Aorta (tissue), 5 donors: ENCODE measurements around the gene AFP. TPM values are rescaled to one million over a fixed set of nuclear protein-coding genes. Genes with fewer than 3 reads are reported as not detected.

Experiments used
- ATAC-seq: fragments of 200-7000 bp; cut with Tn5 transposase; one replicate; pipeline ENCODE4 v1.9.1; 2022; ENCODE audit warnings: moderate library complexity; ENCODE audit not compliant: low FRiP score
- DNase-seq, 2 donors: peaks; one replicate each; pipeline ENCODE4 v3.0.0-alpha.2; 2020
- H3K27ac ChIP-seq, 2 donors: one replicate each; pipeline ENCODE4 v1.5.1; 2013; ENCODE audit warnings: low read length in 2 of 2, mild to moderate bottlenecking in 2 of 2, moderate library complexity in 2 of 2, control low read depth in 1 of 2, inconsistent platforms in 1 of 2, low read depth in 1 of 2
- H3K27me3 ChIP-seq, 2 donors: one replicate each; pipeline ENCODE4 v1.6.1; 2013; ENCODE audit warnings: control low read depth in 1 of 2, low read length in 1 of 2, mild to moderate bottlenecking in 1 of 2, moderate library complexity in 1 of 2; ENCODE audit not compliant: insufficient read depth in 2 of 2, control insufficient read depth in 1 of 2
- H3K36me3 ChIP-seq, 2 donors: one replicate each; pipeline ENCODE4 v1.6.1; 2013; ENCODE audit warnings: control low read depth in 1 of 2, low read length in 1 of 2, mild to moderate bottlenecking in 1 of 2; ENCODE audit not compliant: insufficient read depth in 2 of 2, control insufficient read depth in 1 of 2
- H3K4me1 ChIP-seq, 2 donors: one replicate each; pipeline ENCODE4 v1.6.1; 2013; ENCODE audit warnings: low read length in 2 of 2, control low read depth in 1 of 2, mild to moderate bottlenecking in 1 of 2, moderate library complexity in 1 of 2; ENCODE audit not compliant: insufficient read depth in 2 of 2, control insufficient read depth in 1 of 2
- H3K4me3 ChIP-seq, 2 donors: one replicate each; pipeline ENCODE4 v1.5.1; 2013; ENCODE audit warnings: low read length in 2 of 2, control low read depth in 1 of 2, mild to moderate bottlenecking in 1 of 2
- H3K9me3 ChIP-seq: one replicate; pipeline ENCODE4 v1.6.1; 2013; ENCODE audit warnings: mild to moderate bottlenecking, low read length; ENCODE audit not compliant: control insufficient read depth
- WGBS, 2 donors: extraction: QIAGEN DNeasy Blood & Tissue Kit; methylation state at CpG; one replicate each; pipeline ENCODE4 v1.1.7; 2013; 5-methylcytosine and 5-hydroxymethylcytosine counted together
- intact Hi-C, 2 donors: fragments of 100-400 bp; cut with DNase I; formaldehyde crosslinking; loops; one replicate each; pipeline versions ENCODE4 v1.14.2 to v1.15.0; 2022
- polyA plus RNA-seq, 2 donors: library from polyadenylated mRNA; stranded (reverse); fragments of 200-250 nt; gene quantifications; one replicate each; pipeline ENCODE4 v1.2.3, GENCODE V29; 2013
- total RNA-seq, 2 donors: library from RNA; stranded (reverse); fragmentation: NEBNext Ultra II Directional; extraction: Animal tissue kit (Norgen Biotek cat#: 25700); gene quantifications; one replicate each; pipeline ENCODE4 v1.2.1, GENCODE V29; 2021
- donor health status: healthy with polysubstance abuse.
- donor health status: Bipolar disorder and iron deficiency.
- donor health status: DM: no; HTN: no; CAD: no.
- donor health status: DM: no; HTN: no; CAD: no.
- donor health status: DM: yes; HTN: yes; CAD: no.

The AFP gene
- total and polyA plus RNA-seq, 4 donors = 0.99 TPM; not detected in 3

DNA sequence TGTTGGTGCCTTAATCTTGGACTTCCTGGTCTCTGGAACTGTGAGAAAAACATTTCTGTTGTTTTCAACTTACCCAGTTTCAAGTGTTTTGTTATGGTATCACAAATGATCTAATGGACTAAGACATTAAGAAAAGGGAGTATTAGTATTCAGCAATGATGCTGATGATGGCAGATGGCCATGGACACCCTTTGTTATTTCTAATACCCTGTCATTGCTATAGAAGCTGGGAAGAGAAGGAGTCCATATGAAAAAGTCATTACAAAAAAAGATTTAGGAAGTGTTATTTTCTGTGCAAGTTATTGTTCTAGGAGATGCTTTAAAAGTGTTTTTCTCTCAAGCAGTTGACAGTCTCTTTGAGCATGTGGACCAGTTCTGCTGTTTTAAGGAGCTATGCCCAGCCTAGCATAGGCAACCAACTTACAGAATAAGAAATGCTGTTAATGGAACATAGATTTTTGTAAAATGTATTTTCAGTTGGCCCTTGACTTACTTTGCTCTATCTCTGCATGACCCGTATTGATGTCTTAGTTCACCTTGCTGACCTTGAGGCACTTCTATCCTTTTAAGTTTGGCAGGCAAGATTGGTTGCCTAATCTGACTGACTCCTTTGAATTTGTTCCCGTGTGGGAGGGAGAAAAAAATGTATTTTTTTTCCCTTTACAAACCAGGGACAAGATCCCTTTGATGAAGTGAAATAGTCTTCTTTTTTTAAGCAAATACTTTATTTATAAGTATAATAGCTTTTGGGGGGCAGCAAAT lies 6.0 kb upstream of the AFP start:
- intact Hi-C loops = no loop called here
- H3K27me3 ChIP-seq = peaks cover 0 to 1% of the 10 kb centered on the region in 2 donors
- H3K9me3 ChIP-seq = no peaks in the 10 kb centered on the region
- 66 to 69% methylated on average over 2 of the region's 2 CpGs for WGBS, 2 donors
- H3K27ac ChIP-seq = no peak overlapping the region
- ATAC-seq (no peak), DNase-seq (no peak)
- no peaks in the 10 kb centered on the region for H3K4me1 ChIP-seq
- H3K4me3 ChIP-seq = no peak overlapping the region
- H3K36me3 ChIP-seq = no peaks in the 10 kb centered on the region

DNA sequence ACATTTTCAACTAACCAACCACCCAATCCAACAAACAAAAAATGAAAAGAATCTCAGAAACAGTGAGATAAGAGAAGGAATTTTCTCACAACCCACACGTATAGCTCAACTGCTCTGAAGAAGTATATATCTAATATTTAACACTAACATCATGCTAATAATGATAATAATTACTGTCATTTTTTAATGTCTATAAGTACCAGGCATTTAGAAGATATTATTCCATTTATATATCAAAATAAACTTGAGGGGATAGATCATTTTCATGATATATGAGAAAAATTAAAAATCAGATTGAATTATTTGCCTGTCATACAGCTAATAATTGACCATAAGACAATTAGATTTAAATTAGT lies 4.2 kb upstream of the AFP start:
- DNase-seq (no peak), ATAC-seq (no peak)
- Histone ChIP-seq H3K36me3 (no peaks in the 10 kb centered on the region), H3K4me1 (no peaks in the 10 kb centered on the region), H3K27ac (no peak overlapping the region), H3K27me3 (peaks cover 0 to 1% of the 10 kb centered on the region in 2 donors), H3K9me3 (no peaks in the 10 kb centered on the region), H3K4me3 (no peak overlapping the region)
- WGBS, 2 donors = 13 to 16% methylated on average over 1 of the region's 1 CpG
- intact Hi-C loops = no loop called here

DNA sequence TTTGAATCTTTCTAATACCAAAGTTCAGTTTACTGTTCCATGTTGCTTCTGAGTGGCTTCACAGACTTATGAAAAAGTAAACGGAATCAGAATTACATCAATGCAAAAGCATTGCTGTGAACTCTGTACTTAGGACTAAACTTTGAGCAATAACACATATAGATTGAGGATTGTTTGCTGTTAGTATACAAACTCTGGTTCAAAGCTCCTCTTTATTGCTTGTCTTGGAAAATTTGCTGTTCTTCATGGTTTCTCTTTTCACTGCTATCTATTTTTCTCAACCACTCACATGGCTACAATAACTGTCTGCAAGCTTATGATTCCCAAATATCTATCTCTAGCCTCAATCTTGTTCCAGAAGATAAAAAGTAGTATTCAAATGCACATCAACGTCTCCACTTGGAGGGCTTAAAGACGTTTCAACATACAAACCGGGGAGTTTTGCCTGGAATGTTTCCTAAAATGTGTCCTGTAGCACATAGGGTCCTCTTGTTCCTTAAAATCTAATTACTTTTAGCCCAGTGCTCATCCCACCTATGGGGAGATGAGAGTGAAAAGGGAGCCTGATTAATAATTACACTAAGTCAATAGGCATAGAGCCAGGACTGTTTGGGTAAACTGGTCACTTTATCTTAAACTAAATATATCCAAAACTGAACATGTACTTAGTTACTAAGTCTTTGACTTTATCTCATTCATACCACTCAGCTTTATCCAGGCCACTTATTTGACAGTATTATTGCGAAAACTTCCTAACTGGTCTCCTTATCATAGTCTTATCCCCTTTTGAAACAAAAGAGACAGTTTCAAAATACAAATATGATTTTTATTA lies 3.6 kb upstream of the AFP start:
- Histone ChIP-seq H3K27me3 (peaks cover 0 to 1% of the 10 kb centered on the region in 2 donors), H3K36me3 (no peaks in the 10 kb centered on the region), H3K4me1 (no peaks in the 10 kb centered on the region), H3K9me3 (no peaks in the 10 kb centered on the region), H3K27ac (no peak overlapping the region), H3K4me3 (no peak overlapping the region)
- DNase-seq = no peak
- intact Hi-C loops = no loop called here
- no peak for ATAC-seq
- WGBS, 2 donors = 44 to 55% methylated on average over 5 of the region's 5 CpGs

DNA sequence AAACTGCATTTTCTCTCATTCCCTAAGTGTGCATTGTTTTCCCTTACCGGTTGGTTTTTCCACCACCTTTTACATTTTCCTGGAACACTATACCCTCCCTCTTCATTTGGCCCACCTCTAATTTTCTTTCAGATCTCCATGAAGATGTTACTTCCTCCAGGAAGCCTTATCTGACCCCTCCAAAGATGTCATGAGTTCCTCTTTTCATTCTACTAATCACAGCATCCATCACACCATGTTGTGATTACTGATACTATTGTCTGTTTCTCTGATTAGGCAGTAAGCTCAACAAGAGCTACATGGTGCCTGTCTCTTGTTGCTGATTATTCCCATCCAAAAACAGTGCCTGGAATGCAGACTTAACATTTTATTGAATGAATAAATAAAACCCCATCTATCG lies 2.9 kb upstream of the AFP start:
- 70 to 85% methylated on average over 2 of the region's 2 CpGs for WGBS, 2 donors
- intact Hi-C loops = no loop called here
- Histone ChIP-seq H3K36me3 (no peaks in the 10 kb centered on the region), H3K27ac (no peak overlapping the region), H3K27me3 (peaks cover 0 to 1% of the 10 kb centered on the region in 2 donors), H3K4me3 (no peak overlapping the region), H3K4me1 (no peaks in the 10 kb centered on the region), H3K9me3 (no peaks in the 10 kb centered on the region)
- ATAC-seq (no peak), DNase-seq (no peak)

DNA sequence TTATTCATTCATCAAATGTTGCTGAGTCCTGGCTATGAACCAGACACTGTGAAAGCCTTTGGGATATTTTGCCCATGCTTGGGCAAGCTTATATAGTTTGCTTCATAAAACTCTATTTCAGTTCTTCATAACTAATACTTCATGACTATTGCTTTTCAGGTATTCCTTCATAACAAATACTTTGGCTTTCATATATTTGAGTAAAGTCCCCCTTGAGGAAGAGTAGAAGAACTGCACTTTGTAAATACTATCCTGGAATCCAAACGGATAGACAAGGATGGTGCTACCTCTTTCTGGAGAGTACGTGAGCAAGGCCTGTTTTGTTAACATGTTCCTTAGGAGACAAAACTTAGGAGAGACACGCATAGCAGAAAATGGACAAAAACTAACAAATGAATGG lies 1.7 kb upstream of the AFP start:
- ATAC-seq (no peak), DNase-seq (no peak)
- Histone ChIP-seq H3K4me3 (no peak overlapping the region), H3K36me3 (no peaks in the 10 kb centered on the region), H3K27ac (no peak overlapping the region), H3K9me3 (no peaks in the 10 kb centered on the region), H3K27me3 (no peaks in the 10 kb centered on the region), H3K4me1 (no peaks in the 10 kb centered on the region)
- intact Hi-C loops = no loop called here
- WGBS, 2 donors = 37 to 40% methylated on average over 3 of the region's 3 CpGs

DNA sequence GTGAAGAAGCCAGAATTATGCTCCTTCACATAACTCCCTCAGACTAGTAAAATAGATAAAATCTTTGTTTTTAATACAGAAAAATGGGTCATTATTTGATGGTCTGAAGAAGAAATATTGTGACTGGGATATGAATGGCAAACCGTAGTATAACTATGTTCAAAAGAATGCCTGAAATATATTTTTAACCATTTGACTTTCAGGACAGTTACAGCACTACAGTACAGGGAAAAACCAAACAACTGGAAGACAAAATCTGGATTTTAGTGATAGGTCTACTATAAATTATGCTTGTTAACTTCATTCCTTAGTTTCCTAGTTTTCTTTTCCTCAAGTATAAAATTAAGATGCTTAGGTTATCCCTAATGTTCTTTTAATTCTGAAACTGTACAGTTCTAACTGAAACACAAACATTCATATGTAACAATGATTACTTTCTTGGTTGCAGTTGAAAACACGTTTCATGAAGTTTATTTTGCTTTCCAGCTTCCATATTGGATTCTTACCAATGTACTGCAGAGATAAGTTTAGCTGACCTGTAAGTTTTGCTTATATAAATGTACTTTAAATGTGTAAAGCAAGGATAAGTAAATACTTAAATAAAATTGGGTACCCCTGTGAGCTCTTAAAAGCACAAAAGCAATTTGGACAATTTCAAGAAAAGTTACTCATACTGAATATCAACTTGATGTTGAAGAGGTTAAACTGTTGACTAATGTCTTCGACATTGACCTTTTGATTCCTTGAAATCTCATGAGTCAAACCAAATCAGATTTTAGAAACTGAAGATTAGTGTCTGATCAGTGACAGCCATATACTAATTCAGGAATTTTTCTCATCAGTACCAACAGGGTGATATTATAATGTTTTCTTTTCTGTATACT lies 895 bp downstream of the AFP start:
- Histone ChIP-seq H3K36me3 (no peaks in the 10 kb centered on the region), H3K4me1 (no peaks in the 10 kb centered on the region), H3K9me3 (no peaks in the 10 kb centered on the region), H3K4me3 (no peak overlapping the region), H3K27ac (no peak overlapping the region), H3K27me3 (no peaks in the 10 kb centered on the region)
- intact Hi-C loops = no loop called here
- WGBS, 2 donors = 40 to 42% methylated on average over 3 of the region's 3 CpGs
- no peak for DNase-seq
- no peak for ATAC-seq

DNA sequence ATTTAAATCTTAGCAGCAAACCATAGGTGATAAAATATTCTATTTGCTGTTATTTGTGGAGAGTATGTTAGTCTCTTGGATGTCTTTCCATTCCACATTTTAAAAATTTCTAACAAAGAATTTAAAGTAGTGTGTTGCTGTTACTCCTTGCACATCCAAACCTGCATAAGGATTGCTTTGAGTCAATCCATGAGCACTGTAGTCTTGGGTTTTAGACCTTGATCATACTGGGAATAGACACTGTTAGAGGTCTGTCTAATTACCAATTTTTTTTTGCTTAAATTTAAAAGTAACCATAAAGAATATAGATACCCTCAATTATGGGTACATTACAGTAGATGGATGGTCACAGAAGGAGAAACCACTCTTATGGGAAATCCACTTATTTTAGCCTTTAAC lies 1.5 kb downstream of the AFP start:
- no peaks in the 10 kb centered on the region for H3K4me1 ChIP-seq
- ATAC-seq (no peak), DNase-seq (no peak)
- H3K27ac ChIP-seq = no peak overlapping the region
- H3K9me3 ChIP-seq = no peaks in the 10 kb centered on the region
- H3K36me3 ChIP-seq = no peaks in the 10 kb centered on the region
- intact Hi-C loops = no loop called here
- no peaks in the 10 kb centered on the region for H3K27me3 ChIP-seq
- H3K4me3 ChIP-seq = no peak overlapping the region

DNA sequence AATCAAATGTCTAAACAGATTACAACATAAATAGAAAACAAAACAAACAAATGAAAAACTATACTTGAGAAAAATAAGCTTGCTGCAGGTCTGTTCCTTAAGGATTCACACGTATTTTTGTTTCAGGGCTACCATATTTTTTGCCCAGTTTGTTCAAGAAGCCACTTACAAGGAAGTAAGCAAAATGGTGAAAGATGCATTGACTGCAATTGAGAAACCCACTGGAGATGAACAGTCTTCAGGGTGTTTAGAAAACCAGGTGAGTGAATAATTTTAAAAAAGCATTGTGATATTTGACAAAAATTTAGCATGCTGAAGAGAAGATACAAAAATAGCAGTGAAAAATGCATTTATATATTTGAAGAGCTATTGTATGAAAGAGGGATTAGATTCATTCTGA lies 2.0 kb downstream of the AFP start:
- ATAC-seq (no peak), DNase-seq (no peak)
- WGBS, 2 donors = 76 to 82% methylated on average over 1 of the region's 1 CpG
- Histone ChIP-seq H3K36me3 (no peaks in the 10 kb centered on the region), H3K27ac (no peak overlapping the region), H3K4me3 (no peak overlapping the region), H3K4me1 (no peaks in the 10 kb centered on the region), H3K27me3 (no peaks in the 10 kb centered on the region), H3K9me3 (no peaks in the 10 kb centered on the region)
- intact Hi-C loops = no loop called here
